ENCODE results near the gene CHRNA7. TPM values are rescaled to one million over a fixed set of nuclear protein-coding genes. Genes with fewer than 3 reads are reported as not detected.
A peak's percentile ranks its signal among the peaks of the same experiment; 100 is the strongest.

Gene CHRNA7
- total and polyA plus RNA-seq, 9 of the 15 experiments (the other 6 are each of a cell fraction or from before 2014, with no cell fraction given), result 0.04 TPM; not detected in 8

GRCh38 chr15:32105258-32106241, 75.2 kb downstream of the CHRNA7 start:
- TF ChIP-seq, protein P1, sequence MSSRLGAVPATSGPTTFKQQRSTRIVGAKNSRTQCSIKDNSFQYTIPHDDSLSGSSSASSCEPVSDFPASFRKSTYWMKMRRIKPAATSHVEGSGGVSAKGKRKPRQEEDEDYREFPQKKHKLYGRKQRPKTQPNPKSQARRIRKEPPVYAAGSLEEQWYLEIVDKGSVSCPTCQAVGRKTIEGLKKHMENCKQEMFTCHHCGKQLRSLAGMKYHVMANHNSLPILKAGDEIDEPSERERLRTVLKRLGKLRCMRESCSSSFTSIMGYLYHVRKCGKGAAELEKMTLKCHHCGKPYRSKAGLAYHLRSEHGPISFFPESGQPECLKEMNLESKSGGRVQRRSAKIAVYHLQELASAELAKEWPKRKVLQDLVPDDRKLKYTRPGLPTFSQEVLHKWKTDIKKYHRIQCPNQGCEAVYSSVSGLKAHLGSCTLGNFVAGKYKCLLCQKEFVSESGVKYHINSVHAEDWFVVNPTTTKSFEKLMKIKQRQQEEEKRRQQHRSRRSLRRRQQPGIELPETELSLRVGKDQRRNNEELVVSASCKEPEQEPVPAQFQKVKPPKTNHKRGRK (tag; IDR thresholded peaks at IDR 0.05), result peak; percentile 77
- TF ChIP-seq NRF1 (conservative IDR thresholded peaks at IDR 0.05 in 1 of 2, IDR thresholded peaks at IDR 0.05 in 1 of 2), result no peak
- FAIRE-seq, result no peak
- H2AFZ ChIP-seq (ENCODE audit: low read depth, low read length), result no peak overlapping the region
- intact Hi-C loops (cut with micrococcal nuclease), result no loop called here
- no peaks in the 10 kb centered on the region for H3K79me2 ChIP-seq (ENCODE audit: control insufficient read depth, insufficient read depth, low read length)
- 1% methylated on average over 10 of the region's 11 CpGs for WGBS (ENCODE audit: insufficient coverage, low coverage, missing lambda C conversion rate)
- no peak for ATAC-seq
- H3K4me2 ChIP-seq (ENCODE audit: insufficient read depth, low read length), result no peak overlapping the region
- no peak overlapping the region for H3K4me3 ChIP-seq
- ChIA-PET CTCF (ENCODE audit: low intra/inter-chr PET ratio) (no interaction called here), POLR2A (no interaction called here)
- BruUV-seq (replicated peaks), result no TSS peak
- no peak overlapping the region for H3K9ac ChIP-seq (ENCODE audit: insufficient read depth in 1 of 2, low read depth in 2 of 2, low read length in 2 of 2)
- H4K20me1 ChIP-seq (replicated peaks; ENCODE audit: control insufficient read depth, insufficient read depth, low read length), result no peaks in the 10 kb centered on the region
- no peak overlapping the region for H3K27ac ChIP-seq (ENCODE audit: extremely low read depth, low read depth, low read length)
- H3K36me3 ChIP-seq (ENCODE audit: control insufficient read depth, insufficient read depth, low read length), result no peaks in the 10 kb centered on the region
- no peak for DNase-seq (ENCODE audit: extremely low read depth in 1 of 4, low spot score in 3 of 4)
- no peaks in the 10 kb centered on the region for H3K27me3 ChIP-seq (ENCODE audit: control insufficient read depth in 2 of 2, insufficient read depth in 2 of 2, low read length in 2 of 2)
- H3K4me1 ChIP-seq (replicated peaks in 1 of 2; ENCODE audit: control insufficient read depth in 2 of 2, insufficient read depth in 2 of 2, low read length in 2 of 2), result no peaks in the 10 kb centered on the region
- in situ Hi-C loops (cut with MboI), result no loop called here
- no peaks in the 10 kb centered on the region for H3K9me3 ChIP-seq (replicated peaks; ENCODE audit: control insufficient read depth, insufficient read depth, low read depth, low read length)
- H3K9me1 ChIP-seq (ENCODE audit: control insufficient read depth, insufficient read depth, low read length), result no peaks in the 10 kb centered on the region

Data from K562 (cell line).